Heart left ventricle (tissue), 13 donors: ENCODE data around the gene MLLT3.

Experiments
- CTCF ChIP-seq, 12 donors: fragments of 200-600 bp; sonication (generic) in 4 of 12; IDR thresholded peaks; one replicate each; pipeline versions ENCODE4 v1.5.0 to v1.8.0; 2018 to 2022; ENCODE audit warnings: antibody characterized with exemption in 12 of 12, mild to moderate bottlenecking in 5 of 12
- POLR2A ChIP-seq, 2 donors: fragments of 450-650 bp; IDR thresholded peaks; one replicate each; pipeline ENCODE4 v1.6.1; 2017; ENCODE audit warnings: antibody characterized with exemption in 2 of 2, mild to moderate bottlenecking in 2 of 2, moderate library complexity in 2 of 2
- donor health status: ischemic (EF 13 %, LVEDD 7.1; RV severe dilation, severe dysfunction).
- donor health status: DM: no; HTN: yes; CAD: no.
- donor health status: DM: no; HTN: no; CAD: no.
- donor health status: ischemic (EF 25% LVEDD 6.9; RV normal size, moderate dysfunction).
- donor health status: ischemic (EF 25% LVEDD 5.7; RV mildly dilated, moderate dysfunction).
- donor health status: ischemic (EF 35%, LVEDD 5.7; RV mildly dilated, moderate dysfunction).
- donor health status: nonischemic (EF 11% LVEDD 7.7; RV severe dilation, severe dysfunction).
- donor health status: DM: yes; HTN: yes; CAD: no.
- donor health status: PGD.
- donor health status: ischemic (EF 29% LVEDD 5.4; RV normal size, mild dysfunction).
- donor health status: nonischemic (EF 23%, LVEDD 6.1; RV moderate dilation, normal function).

GRCh38 chr9:20618361-20618802 lies 3.9 kb downstream of the MLLT3 start:
- TF ChIP-seq CTCF (IDR thresholded peaks at IDR 0.05), result no peak
- TF ChIP-seq POLR2A (IDR thresholded peaks at IDR 0.05), result no peak
